H4 (cell line): ENCODE measurements around the gene CAMK2B. TPM values are rescaled to one million over a fixed set of nuclear protein-coding genes. Genes with fewer than 3 reads are reported as not detected.
"Not testable (repeated sequence)": the region's sequence is repeated elsewhere in the genome, so short reads cannot be mapped to it uniquely, and the experiment has no call there.

ENCODE experiments used
- DNase-seq: peaks from one replicate; pipeline ENCODE4 v3.0.0-alpha.2; 2015; ENCODE audit warnings: low spot score
- total RNA-seq: library from RNA; depleted of rRNA; stranded (reverse); fragments of >200 nt; shearing (Covaris generic); gene quantifications from 2 replicates; pipeline ENCODE4 v1.2.3, GENCODE V29; 2014; rRNA removed

The CAMK2B gene
- total RNA-seq, 1 experiment from 2014 or later, result 0.06 TPM

- DNase-seq, result no peak
Measured at GRCh38 chr7:44172803-44173424, 152.5 kb downstream of the CAMK2B start.

- no peak for DNase-seq
Measured at GRCh38 chr7:44172352-44172751, 153.0 kb downstream of the CAMK2B start.

- not testable (repeated sequence) for DNase-seq
Measured at GRCh38 chr7:44171901-44172300, 153.5 kb downstream of the CAMK2B start.

GRCh38 chr7:44167920-44168319, 157.5 kb downstream of the CAMK2B start:
- no peak for DNase-seq

Other genes with a start within 250 kb of the CAMK2B start
- gene POLM, start 243.1 kb downstream of the CAMK2B start, total RNA-seq, result 7.4 and 7.7 TPM in 2 replicates
- gene AEBP1, start 221.2 kb downstream of the CAMK2B start, total RNA-seq, result 0.06 TPM in 1 of 2 replicates, not detected in the other
- gene POLD2, start 202.0 kb downstream of the CAMK2B start, total RNA-seq, result 185 and 198 TPM in 2 replicates
- gene MYL7, start 184.3 kb downstream of the CAMK2B start, total RNA-seq, result not detected in 2 replicates
- gene GCK, start 136.2 kb downstream of the CAMK2B start, total RNA-seq, result not detected in 2 replicates
- gene YKT6, start 124.6 kb downstream of the CAMK2B start, total RNA-seq, result 132 and 136 TPM in 2 replicates
- 81.1 and 99.4 TPM in 2 replicates for gene NUDCD3, start 165.1 kb upstream of the CAMK2B start, total RNA-seq
- gene NPC1L1, start 215.7 kb upstream of the CAMK2B start, total RNA-seq, result 0.10 TPM in 1 of 2 replicates, not detected in the other
- gene DDX56, start 248.3 kb upstream of the CAMK2B start, total RNA-seq, result 166 and 182 TPM in 2 replicates